ENCODE measurements around the gene ACSBG1. TPM values are rescaled to one million over a fixed set of nuclear protein-coding genes. Genes with fewer than 3 reads are reported as not detected.

The ACSBG1 gene
- total and polyA plus RNA-seq, 2 experiments from 2014 or later = 0.04 TPM; not detected in 1

DNA sequence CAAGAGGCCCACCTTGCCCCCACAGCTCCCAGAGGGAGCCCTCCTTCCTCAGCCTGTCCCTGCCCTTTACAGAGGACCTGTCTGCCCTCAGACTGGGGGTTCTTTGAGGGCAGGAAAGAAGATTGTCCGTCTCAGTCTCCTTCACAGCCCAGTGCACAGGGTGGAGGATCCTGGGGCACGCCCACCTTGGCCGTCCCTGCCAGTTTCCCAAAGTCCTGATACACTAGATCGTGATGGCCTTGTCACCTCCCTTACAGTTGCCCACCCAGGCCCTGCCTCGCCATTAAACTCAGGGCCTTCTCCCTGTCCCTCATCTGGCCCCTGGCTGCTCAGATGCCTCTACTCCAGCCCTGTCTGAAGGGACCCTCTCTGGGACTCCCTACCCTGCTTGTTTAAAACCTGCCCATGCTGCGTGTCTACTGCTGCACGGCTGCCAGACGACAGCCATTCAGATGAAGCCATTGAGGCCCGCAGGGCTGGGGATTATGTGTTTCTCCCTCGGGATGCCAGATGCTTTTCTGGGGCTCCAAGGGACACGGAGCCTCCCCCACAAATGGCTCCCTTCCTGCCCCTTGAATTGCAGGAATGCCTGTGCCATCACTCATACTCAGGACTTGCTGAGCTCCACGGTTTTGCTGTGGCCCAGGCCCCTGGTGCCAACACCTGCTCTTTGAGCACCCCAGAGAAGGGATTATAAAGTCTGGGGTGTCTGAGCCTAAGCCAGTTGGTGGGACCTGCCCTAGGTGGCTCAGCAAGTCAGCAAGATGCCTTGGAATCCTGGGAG lies 27.8 kb downstream of the ACSBG1 start:
- H4K20me1 ChIP-seq (ENCODE audit: insufficient read depth) = no peaks in the 10 kb centered on the region
- DNase-seq = peak; percentile 58
- in situ Hi-C loops (cut with MboI) = no loop called here
- TF ChIP-seq EZH2 (IDR thresholded peaks at IDR 0.05; ENCODE audit: insufficient read depth, poor library complexity, severe bottlenecking) (no peak), EZH2phosphoT487 (IDR thresholded peaks at IDR 0.05; ENCODE audit: insufficient read depth, low read depth) (no peak)
- H3F3A ChIP-seq (ENCODE audit: insufficient read depth) = no peaks in the 10 kb centered on the region
- 55 to 57% methylated on average over 12 of the region's 12 CpGs for WGBS, 2 experiments (ENCODE audit: low coverage in 1 of 2, low lambda C conversion rate in 2 of 2, missing lambda C conversion rate in 2 of 2)
- no peaks in the 10 kb centered on the region; the same call in 1 of the 2 replicates for H3K4me1 ChIP-seq (ENCODE audit: insufficient read depth)
- H3K9ac ChIP-seq = no peak overlapping the region
- H3K79me2 ChIP-seq (ENCODE audit: insufficient read depth) = no peaks in the 10 kb centered on the region
- H3K27ac ChIP-seq = no peak overlapping the region
- no peak overlapping the region for H2AFZ ChIP-seq
- no peak overlapping the region for H3K4me2 ChIP-seq (ENCODE audit: unreplicated experiment)
- no peak overlapping the region for H3K4me3 ChIP-seq
- H3K27me3 ChIP-seq (replicated peaks; ENCODE audit: insufficient read depth) = no peaks in the 10 kb centered on the region; the same call in 1 of the 2 replicates
- no peaks in the 10 kb centered on the region for H3K9me3 ChIP-seq (ENCODE audit: low read depth)
- H3K9me2 ChIP-seq (ENCODE audit: insufficient read depth) = no peaks in the 10 kb centered on the region
- H3K36me3 ChIP-seq (ENCODE audit: low read depth) = no peaks in the 10 kb centered on the region

GRCh38 chr15:78205856-78206255 lies 28.5 kb downstream of the ACSBG1 start:
- Histone ChIP-seq H3K4me1 (ENCODE audit: insufficient read depth) (no peaks in the 10 kb centered on the region; the same call in 1 of the 2 replicates), H3K9ac (no peak overlapping the region), H3F3A (ENCODE audit: insufficient read depth) (no peaks in the 10 kb centered on the region), H3K4me2 (ENCODE audit: unreplicated experiment) (no peak overlapping the region), H2AFZ (no peak overlapping the region), H3K4me3 (no peak overlapping the region), H3K27ac (no peak overlapping the region), H3K27me3 (replicated peaks; ENCODE audit: insufficient read depth) (no peaks in the 10 kb centered on the region; the same call in 1 of the 2 replicates), H3K9me3 (ENCODE audit: low read depth) (no peaks in the 10 kb centered on the region), H3K9me2 (ENCODE audit: insufficient read depth) (no peaks in the 10 kb centered on the region), H4K20me1 (ENCODE audit: insufficient read depth) (no peaks in the 10 kb centered on the region), H3K79me2 (ENCODE audit: insufficient read depth) (no peaks in the 10 kb centered on the region), H3K36me3 (ENCODE audit: low read depth) (no peaks in the 10 kb centered on the region)
- no peak for TF ChIP-seq EZH2phosphoT487 (IDR thresholded peaks at IDR 0.05; ENCODE audit: insufficient read depth, low read depth)
- DNase-seq = no peak
- in situ Hi-C loops (cut with MboI) = no loop called here
- WGBS, 2 experiments (ENCODE audit: low coverage in 1 of 2, low lambda C conversion rate in 2 of 2, missing lambda C conversion rate in 2 of 2) = 94 to 96% methylated on average over 9 to 10 of the region's 10 CpGs

- Histone ChIP-seq H3K27me3 (replicated peaks; ENCODE audit: insufficient read depth) (no peaks in the 10 kb centered on the region; the same call in 1 of the 2 replicates), H3K79me2 (ENCODE audit: insufficient read depth) (no peaks in the 10 kb centered on the region), H4K20me1 (ENCODE audit: insufficient read depth) (no peaks in the 10 kb centered on the region), H3F3A (ENCODE audit: insufficient read depth) (no peaks in the 10 kb centered on the region), H3K9ac (no peak overlapping the region), H3K4me3 (no peak overlapping the region), H3K9me2 (ENCODE audit: insufficient read depth) (no peaks in the 10 kb centered on the region), H3K9me3 (ENCODE audit: low read depth) (no peaks in the 10 kb centered on the region), H3K4me1 (ENCODE audit: insufficient read depth) (no peaks in the 10 kb centered on the region; the same call in 1 of the 2 replicates), H3K27ac (no peak overlapping the region), H2AFZ (no peak overlapping the region), H3K4me2 (ENCODE audit: unreplicated experiment) (no peak overlapping the region), H3K36me3 (ENCODE audit: low read depth) (no peaks in the 10 kb centered on the region)
- WGBS, 2 experiments (ENCODE audit: low coverage in 1 of 2, low lambda C conversion rate in 2 of 2, missing lambda C conversion rate in 2 of 2) = 62 to 86% methylated on average over 1 of the region's 1 CpG
- no peak for DNase-seq
- in situ Hi-C loops (cut with MboI) = no loop called here
- no peak for TF ChIP-seq EZH2phosphoT487 (IDR thresholded peaks at IDR 0.05; ENCODE audit: insufficient read depth, low read depth)
- TF ChIP-seq EZH2 (IDR thresholded peaks at IDR 0.05; ENCODE audit: insufficient read depth, poor library complexity, severe bottlenecking) = no peak
Measured at GRCh38 chr15:78205337-78205736, 29.0 kb downstream of the ACSBG1 start.

DNA sequence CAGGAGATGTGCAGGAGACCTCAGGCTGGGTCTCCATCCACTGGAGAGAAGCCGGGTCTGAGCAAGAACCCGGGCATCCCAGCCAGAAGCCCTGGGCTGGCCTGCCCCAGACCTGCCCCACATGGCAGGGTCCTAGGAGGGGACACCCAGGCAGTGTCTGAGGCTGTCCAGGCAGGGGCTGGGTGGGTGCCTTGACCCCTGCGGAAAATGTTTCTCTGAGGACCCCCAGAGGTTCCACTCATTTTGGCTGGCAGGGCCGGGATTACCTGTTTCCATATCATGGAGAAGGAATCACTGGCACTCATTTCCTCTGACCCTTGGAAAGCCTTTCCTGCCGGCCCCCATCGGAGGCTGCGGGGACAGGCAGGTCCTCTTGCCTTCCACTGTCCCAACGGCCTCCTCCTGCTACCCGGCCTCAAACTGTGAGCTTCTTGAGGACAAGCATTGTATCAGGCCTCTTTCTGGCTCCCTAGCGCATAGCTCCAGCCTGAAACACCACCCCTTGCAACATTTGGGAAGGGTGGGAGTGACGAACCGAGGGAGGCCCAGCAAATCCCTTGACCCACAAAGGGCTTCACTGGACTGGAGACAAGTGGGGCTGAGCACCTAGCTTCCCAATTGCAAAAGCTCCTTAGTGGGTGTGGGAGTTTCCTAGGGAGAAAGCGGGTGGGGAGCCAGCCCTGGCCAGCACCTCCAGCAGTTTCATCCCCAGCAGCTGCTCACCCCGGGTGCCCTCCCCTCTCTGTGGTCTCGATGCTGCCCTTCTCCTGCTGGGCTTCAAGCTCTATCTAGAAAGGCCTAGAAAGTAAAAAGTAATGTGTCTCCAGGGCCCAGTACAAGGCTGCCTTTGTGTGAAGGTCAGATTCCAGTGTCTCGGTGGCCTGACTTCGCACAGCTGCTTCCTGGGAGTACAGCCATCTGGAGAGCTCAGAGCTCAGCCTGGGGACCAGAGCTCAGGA lies 29.7 kb downstream of the ACSBG1 start:
- H3K9ac ChIP-seq = no peak overlapping the region

More for the DNA sequence above, 29.7 kb downstream of the ACSBG1 start:
- H3K4me2 ChIP-seq (ENCODE audit: unreplicated experiment) = no peak overlapping the region
- no peaks in the 10 kb centered on the region for H3K36me3 ChIP-seq (ENCODE audit: low read depth)
- no peak overlapping the region for H2AFZ ChIP-seq
- WGBS, 2 experiments (ENCODE audit: low coverage in 1 of 2, low lambda C conversion rate in 2 of 2, missing lambda C conversion rate in 2 of 2) = 70% methylated on average over 16 to 17 of the region's 17 CpGs
- no peaks in the 10 kb centered on the region for H4K20me1 ChIP-seq (ENCODE audit: insufficient read depth)
- H3K79me2 ChIP-seq (ENCODE audit: insufficient read depth) = no peaks in the 10 kb centered on the region
- no peaks in the 10 kb centered on the region for H3F3A ChIP-seq (ENCODE audit: insufficient read depth)
- no peaks in the 10 kb centered on the region for H3K9me2 ChIP-seq (ENCODE audit: insufficient read depth)
- in situ Hi-C loops (cut with MboI) = no loop called here
- H3K27me3 ChIP-seq (replicated peaks; ENCODE audit: insufficient read depth) = no peaks in the 10 kb centered on the region; the same call in 1 of the 2 replicates
- no peaks in the 10 kb centered on the region; the same call in 1 of the 2 replicates for H3K4me1 ChIP-seq (ENCODE audit: insufficient read depth)
- no peak for TF ChIP-seq EZH2 (IDR thresholded peaks at IDR 0.05; ENCODE audit: insufficient read depth, poor library complexity, severe bottlenecking)
- TF ChIP-seq EZH2phosphoT487 (IDR thresholded peaks at IDR 0.05; ENCODE audit: insufficient read depth, low read depth) = no peak
- no peaks in the 10 kb centered on the region for H3K9me3 ChIP-seq (ENCODE audit: low read depth)
- DNase-seq = no peak
- no peak overlapping the region for H3K27ac ChIP-seq
- H3K4me3 ChIP-seq = no peak overlapping the region

Data from GM23248 (cell line).